Ovary (tissue), 3 donors: ENCODE measurements around the gene IL1RN.

Experiments
- EP300 ChIP-seq: sonication (generic); formaldehyde crosslinking; IDR thresholded peaks from one replicate; pipeline ENCODE4 v1.6.1; 2017; ENCODE audit warnings: antibody characterized with exemption
- POLR2A ChIP-seq: fragments of 450-650 bp; IDR thresholded peaks from one replicate; pipeline ENCODE4 v1.6.1; 2017; ENCODE audit warnings: antibody characterized with exemption, mild to moderate bottlenecking, moderate library complexity
- TF ChIP-seq, protein P1 (sequence below), 3 donors: fragments of 450-650 bp in 2 of 3; fragments of 200-600 bp in 1 of 3; IDR thresholded peaks; one replicate each; pipeline versions ENCODE4 v1.5.1 to v1.8.0; 2016 to 2022; ENCODE audit warnings: antibody characterized with exemption in 3 of 3, mild to moderate bottlenecking in 1 of 3
- donor health status: DM: no; HTN: no; CAD: no.

DNA sequence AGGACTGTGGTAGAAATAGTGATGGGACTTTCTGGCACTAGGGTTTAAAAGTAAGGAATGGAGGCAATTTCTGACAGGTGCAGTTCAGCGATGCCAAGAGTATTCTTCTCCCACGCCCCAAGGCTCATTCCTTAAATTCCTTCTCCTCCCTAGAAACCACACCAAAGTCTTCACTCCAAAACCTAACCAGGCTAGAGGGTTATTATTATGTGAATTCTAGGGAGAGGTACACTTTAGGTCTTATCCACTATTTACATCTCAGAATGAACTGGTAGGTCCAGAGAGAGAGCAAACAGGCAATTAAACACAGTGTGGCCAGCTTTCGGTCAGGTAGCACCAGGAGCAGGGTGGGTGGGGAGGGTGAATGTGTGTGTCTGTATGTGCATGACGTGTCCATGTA lies 48.3 kb upstream of the IL1RN start:
- TF ChIP-seq, protein P1, sequence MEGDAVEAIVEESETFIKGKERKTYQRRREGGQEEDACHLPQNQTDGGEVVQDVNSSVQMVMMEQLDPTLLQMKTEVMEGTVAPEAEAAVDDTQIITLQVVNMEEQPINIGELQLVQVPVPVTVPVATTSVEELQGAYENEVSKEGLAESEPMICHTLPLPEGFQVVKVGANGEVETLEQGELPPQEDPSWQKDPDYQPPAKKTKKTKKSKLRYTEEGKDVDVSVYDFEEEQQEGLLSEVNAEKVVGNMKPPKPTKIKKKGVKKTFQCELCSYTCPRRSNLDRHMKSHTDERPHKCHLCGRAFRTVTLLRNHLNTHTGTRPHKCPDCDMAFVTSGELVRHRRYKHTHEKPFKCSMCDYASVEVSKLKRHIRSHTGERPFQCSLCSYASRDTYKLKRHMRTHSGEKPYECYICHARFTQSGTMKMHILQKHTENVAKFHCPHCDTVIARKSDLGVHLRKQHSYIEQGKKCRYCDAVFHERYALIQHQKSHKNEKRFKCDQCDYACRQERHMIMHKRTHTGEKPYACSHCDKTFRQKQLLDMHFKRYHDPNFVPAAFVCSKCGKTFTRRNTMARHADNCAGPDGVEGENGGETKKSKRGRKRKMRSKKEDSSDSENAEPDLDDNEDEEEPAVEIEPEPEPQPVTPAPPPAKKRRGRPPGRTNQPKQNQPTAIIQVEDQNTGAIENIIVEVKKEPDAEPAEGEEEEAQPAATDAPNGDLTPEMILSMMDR (IDR thresholded peaks at IDR 0.05) = no peak
- TF ChIP-seq POLR2A = no peak
- TF ChIP-seq EP300 = no peak
